ENCODE measurements around the gene USH2A. TPM values are rescaled to one million over a fixed set of nuclear protein-coding genes. Genes with fewer than 3 reads are reported as not detected.

Gene USH2A
- total RNA-seq, 1 experiment from 2014 or later: not detected

DNA sequence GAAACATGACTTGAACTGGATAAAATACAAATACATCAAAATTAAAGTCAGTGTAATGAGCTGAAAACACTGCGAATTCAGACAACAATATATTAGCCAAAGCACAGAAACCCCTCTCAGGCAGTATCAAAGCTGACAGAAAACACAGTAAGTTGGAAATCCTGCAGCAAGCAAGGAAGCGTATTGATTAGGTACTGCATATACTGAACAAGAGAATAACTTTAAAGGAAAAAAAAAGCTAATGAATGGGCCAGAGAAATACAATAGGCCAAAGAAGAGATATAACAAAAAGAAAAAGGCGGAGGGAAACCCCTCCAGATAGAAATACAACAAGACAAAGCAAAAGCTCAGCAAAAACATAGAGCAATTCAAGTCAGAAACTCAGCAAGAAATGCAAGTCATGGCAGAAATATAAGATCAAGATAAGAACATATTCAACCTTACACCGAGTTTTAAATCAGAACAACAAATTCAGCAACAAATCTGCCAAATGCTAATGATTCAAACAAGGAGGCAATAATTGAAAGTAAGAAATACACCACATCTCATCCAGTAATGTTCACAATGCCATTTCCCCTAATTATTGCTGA, 299.0 kb downstream of the USH2A start:
- no peaks in the 10 kb centered on the region for H3K9me3 ChIP-seq (ENCODE audit: control insufficient read depth in 1 of 2, insufficient read depth in 1 of 2, low read depth in 1 of 2, low read length in 2 of 2)
- no peak for TF ChIP-seq EZH2phosphoT487 (IDR thresholded peaks at IDR 0.05; ENCODE audit: borderline replicate concordance)
- TF ChIP-seq YY1 (IDR thresholded peaks at IDR 0.05; ENCODE audit: extremely low read depth, insufficient replicate concordance, low read depth, low read length): no peak
- no peak for TF ChIP-seq EZH2 (IDR thresholded peaks at IDR 0.05)
- TF ChIP-seq EGR1 (IDR thresholded peaks at IDR 0.05; ENCODE audit: low read depth): no peak
- no peak for TF ChIP-seq ZFX (IDR thresholded peaks at IDR 0.05)
- TF ChIP-seq, protein P1, sequence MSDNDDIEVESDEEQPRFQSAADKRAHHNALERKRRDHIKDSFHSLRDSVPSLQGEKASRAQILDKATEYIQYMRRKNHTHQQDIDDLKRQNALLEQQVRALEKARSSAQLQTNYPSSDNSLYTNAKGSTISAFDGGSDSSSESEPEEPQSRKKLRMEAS (IDR thresholded peaks at IDR 0.05): no peak
- TF ChIP-seq CEBPB (IDR thresholded peaks at IDR 0.05; ENCODE audit: low read depth): no peak
- no peak for TF ChIP-seq SIN3A (IDR thresholded peaks at IDR 0.05; ENCODE audit: low read depth)
- H3K4me1 ChIP-seq (ENCODE audit: control insufficient read depth in 1 of 2, insufficient read depth in 2 of 2, low read length in 2 of 2): no peaks in the 10 kb centered on the region
- ChIA-PET CTCF (no interaction called here), POLR2A (no interaction called here), RAD21 (ENCODE audit: low non-redundant PET in 1 of 2, low total read pairs in 2 of 2, uncharacterized antibody in 2 of 2, unreplicated experiment in 2 of 2) (no interaction called here)
- no peaks in the 10 kb centered on the region for H3K9me2 ChIP-seq (ENCODE audit: insufficient read depth)
- H2AFZ ChIP-seq (ENCODE audit: low read depth, low read length, poor library complexity, severe bottlenecking): no peak overlapping the region
- no peaks in the 10 kb centered on the region for H3K36me3 ChIP-seq (ENCODE audit: control insufficient read depth in 1 of 2, insufficient read depth in 2 of 2, low read length in 2 of 2)
- intact Hi-C loops (cut with micrococcal nuclease): no loop called here
- H3K4me3 ChIP-seq (replicated peaks in 1 of 2; ENCODE audit: low read depth in 1 of 2, low read length in 2 of 2): no peak overlapping the region
- no peak for DNase-seq (ENCODE audit: low read depth, low spot score)
- no peaks in the 10 kb centered on the region for H3K79me2 ChIP-seq (ENCODE audit: insufficient read depth, low read length)
- no peaks in the 10 kb centered on the region for H3K27me3 ChIP-seq (ENCODE audit: insufficient read depth, low read length)
- no peak overlapping the region for H3K27ac ChIP-seq (ENCODE audit: low read depth, low read length)
- no TSS peak for BruUV-seq (replicated peaks)
- H3K4me2 ChIP-seq (ENCODE audit: low read length): no peak overlapping the region
- H4K20me1 ChIP-seq (ENCODE audit: insufficient read depth): no peaks in the 10 kb centered on the region
- H3K9ac ChIP-seq (ENCODE audit: low read length): no peak overlapping the region
- ATAC-seq: no peak

DNA sequence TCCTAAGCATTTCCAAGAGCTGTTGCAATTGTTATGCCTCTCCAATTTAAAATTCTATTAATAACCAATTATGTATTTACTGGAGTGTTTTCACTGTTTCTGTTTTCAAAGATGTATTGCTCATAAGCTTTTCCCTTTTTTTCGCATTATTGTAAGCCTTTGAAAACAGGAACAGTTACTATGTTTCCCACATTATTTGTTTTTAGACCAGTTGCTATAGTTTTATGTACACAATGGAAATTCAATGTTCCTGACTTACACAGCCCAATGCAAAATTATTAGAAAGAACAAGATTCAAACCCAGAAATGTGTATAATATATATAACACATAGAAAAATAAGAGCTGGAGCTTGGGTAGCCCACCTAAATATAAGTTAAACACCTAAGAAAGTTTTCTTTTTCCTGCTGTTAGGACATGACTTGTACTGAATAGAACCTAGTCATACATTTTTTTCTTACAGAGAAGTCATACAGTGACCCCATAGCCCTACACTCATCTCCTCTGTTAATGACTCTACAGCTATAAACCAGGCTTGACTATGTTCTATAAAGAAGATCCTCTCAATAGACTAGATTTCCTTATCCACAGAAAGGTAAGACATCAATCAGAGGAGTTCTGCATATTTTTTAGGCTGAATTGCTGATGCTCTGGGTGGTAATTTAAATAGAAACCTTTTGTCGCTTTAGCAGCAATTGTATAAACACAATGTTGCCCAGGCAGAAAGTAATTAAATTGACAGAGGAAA, 299.6 kb downstream of the USH2A start:
- Histone ChIP-seq H3K4me1 (ENCODE audit: control insufficient read depth in 1 of 2, insufficient read depth in 2 of 2, low read length in 2 of 2) (no peaks in the 10 kb centered on the region), H2AFZ (ENCODE audit: low read depth, low read length, poor library complexity, severe bottlenecking) (no peak overlapping the region), H3K9me2 (ENCODE audit: insufficient read depth) (no peaks in the 10 kb centered on the region), H3K4me2 (ENCODE audit: low read length) (no peak overlapping the region), H3K9ac (ENCODE audit: low read length) (no peak overlapping the region), H3K9me3 (ENCODE audit: control insufficient read depth in 1 of 2, insufficient read depth in 1 of 2, low read depth in 1 of 2, low read length in 2 of 2) (no peaks in the 10 kb centered on the region), H3K36me3 (ENCODE audit: control insufficient read depth in 1 of 2, insufficient read depth in 2 of 2, low read length in 2 of 2) (no peaks in the 10 kb centered on the region), H3K4me3 (replicated peaks in 1 of 2; ENCODE audit: low read depth in 1 of 2, low read length in 2 of 2) (no peak overlapping the region), H3K27me3 (ENCODE audit: insufficient read depth, low read length) (no peaks in the 10 kb centered on the region), H4K20me1 (ENCODE audit: insufficient read depth) (no peaks in the 10 kb centered on the region), H3K79me2 (ENCODE audit: insufficient read depth, low read length) (no peaks in the 10 kb centered on the region), H3K27ac (ENCODE audit: low read depth, low read length) (no peak overlapping the region)
- BruUV-seq (replicated peaks): no TSS peak
- ChIA-PET CTCF (no interaction called here), POLR2A (no interaction called here), RAD21 (ENCODE audit: low non-redundant PET in 1 of 2, low total read pairs in 2 of 2, uncharacterized antibody in 2 of 2, unreplicated experiment in 2 of 2) (no interaction called here)
- ATAC-seq (no peak), DNase-seq (ENCODE audit: low read depth, low spot score) (no peak)
- TF ChIP-seq, protein P2, sequence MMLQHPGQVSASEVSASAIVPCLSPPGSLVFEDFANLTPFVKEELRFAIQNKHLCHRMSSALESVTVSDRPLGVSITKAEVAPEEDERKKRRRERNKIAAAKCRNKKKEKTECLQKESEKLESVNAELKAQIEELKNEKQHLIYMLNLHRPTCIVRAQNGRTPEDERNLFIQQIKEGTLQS (IDR thresholded peaks at IDR 0.05): no peak
- TF ChIP-seq POLR2A (IDR thresholded peaks at IDR 0.05; ENCODE audit: borderline replicate concordance, extremely low read depth, insufficient read depth, insufficient read length) (no peak), EZH2phosphoT487 (IDR thresholded peaks at IDR 0.05; ENCODE audit: borderline replicate concordance) (no peak), TCF7L2 (IDR thresholded peaks at IDR 0.05; ENCODE audit: borderline replicate concordance, extremely low read depth, insufficient read depth, insufficient read length) (no peak), ELF1 (IDR thresholded peaks at IDR 0.05; ENCODE audit: borderline replicate concordance, low read depth) (no peak), YY1 (IDR thresholded peaks at IDR 0.05; ENCODE audit: extremely low read depth, insufficient replicate concordance, low read depth, low read length) (no peak), ZFX (IDR thresholded peaks at IDR 0.05) (no peak), JUND (IDR thresholded peaks at IDR 0.05) (no peak), SRF (IDR thresholded peaks at IDR 0.05; ENCODE audit: low read depth) (no peak), POLR2AphosphoS5 (IDR thresholded peaks at IDR 0.05; ENCODE audit: low read depth, low read length) (no peak), FOSL1 (IDR thresholded peaks at IDR 0.05; ENCODE audit: low read depth) (no peak), CBX3 (IDR thresholded peaks at IDR 0.05; ENCODE audit: low read depth) (no peak), EZH2 (IDR thresholded peaks at IDR 0.05) (no peak)
- TF ChIP-seq, protein P3, sequence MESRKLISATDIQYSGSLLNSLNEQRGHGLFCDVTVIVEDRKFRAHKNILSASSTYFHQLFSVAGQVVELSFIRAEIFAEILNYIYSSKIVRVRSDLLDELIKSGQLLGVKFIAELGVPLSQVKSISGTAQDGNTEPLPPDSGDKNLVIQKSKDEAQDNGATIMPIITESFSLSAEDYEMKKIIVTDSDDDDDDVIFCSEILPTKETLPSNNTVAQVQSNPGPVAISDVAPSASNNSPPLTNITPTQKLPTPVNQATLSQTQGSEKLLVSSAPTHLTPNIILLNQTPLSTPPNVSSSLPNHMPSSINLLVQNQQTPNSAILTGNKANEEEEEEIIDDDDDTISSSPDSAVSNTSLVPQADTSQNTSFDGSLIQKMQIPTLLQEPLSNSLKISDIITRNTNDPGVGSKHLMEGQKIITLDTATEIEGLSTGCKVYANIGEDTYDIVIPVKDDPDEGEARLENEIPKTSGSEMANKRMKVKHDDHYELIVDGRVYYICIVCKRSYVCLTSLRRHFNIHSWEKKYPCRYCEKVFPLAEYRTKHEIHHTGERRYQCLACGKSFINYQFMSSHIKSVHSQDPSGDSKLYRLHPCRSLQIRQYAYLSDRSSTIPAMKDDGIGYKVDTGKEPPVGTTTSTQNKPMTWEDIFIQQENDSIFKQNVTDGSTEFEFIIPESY (IDR thresholded peaks at IDR 0.05; ENCODE audit: extremely low read depth, insufficient replicate concordance, low read length): no peak
- TF ChIP-seq, protein P1 (IDR thresholded peaks at IDR 0.05): no peak
- intact Hi-C loops (cut with micrococcal nuclease): no loop called here

All from HCT116 (cell line).